ENCODE results near the gene ZNF598.
A peak's percentile ranks its signal among the peaks of the same experiment; 100 is the strongest.
"Not testable (repeated sequence)": the region's sequence is repeated elsewhere in the genome, so short reads cannot be mapped to it uniquely, and the experiment has no call there.

Gene ZNF598

DNA sequence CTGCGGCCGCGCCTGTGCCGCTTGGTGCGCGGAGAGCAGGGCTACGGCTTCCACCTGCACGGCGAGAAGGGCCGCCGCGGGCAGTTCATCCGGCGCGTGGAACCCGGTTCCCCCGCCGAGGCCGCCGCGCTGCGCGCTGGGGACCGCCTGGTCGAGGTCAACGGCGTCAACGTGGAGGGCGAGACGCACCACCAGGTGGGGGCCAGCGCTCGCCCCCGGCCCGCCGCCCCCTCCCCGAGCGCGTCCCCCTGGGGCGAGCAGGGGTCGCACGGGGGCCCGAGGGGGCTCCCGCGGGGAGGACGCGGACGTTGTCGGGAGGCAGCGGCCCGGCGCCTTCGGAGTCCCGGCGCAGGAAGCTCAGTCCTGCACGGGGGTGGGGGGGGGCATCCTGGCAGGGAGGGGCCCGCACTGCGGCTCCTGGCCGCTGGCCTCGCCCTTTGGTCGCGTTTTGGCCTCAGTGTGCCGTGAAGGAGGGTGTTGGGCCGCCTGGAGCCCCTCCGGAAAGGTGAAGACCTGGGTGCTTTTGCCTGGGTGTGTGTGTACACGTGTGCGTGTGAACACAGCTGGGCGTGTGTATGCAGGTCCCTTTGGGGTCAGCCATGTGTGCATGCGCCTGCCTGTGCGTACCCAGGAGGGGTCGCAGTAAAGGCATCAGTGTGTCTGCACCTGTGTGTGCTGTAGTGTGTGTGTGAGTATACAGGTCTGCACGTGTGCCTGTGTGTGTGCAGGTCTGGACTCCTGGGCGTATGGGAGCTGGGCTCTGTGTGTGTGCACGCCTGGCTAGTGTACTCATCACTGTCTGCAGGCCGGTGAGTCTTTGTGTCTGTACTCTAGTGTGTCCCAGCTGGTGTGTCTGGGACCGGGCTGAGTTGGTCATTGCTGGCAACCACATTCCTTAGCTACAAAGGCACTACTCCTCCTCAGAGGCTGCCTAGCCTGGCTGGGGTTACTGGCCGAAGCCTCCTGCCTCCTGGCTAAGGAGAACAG lies 17.7 kb upstream of the ZNF598 start:
- DNase-seq = no peak

DNA sequence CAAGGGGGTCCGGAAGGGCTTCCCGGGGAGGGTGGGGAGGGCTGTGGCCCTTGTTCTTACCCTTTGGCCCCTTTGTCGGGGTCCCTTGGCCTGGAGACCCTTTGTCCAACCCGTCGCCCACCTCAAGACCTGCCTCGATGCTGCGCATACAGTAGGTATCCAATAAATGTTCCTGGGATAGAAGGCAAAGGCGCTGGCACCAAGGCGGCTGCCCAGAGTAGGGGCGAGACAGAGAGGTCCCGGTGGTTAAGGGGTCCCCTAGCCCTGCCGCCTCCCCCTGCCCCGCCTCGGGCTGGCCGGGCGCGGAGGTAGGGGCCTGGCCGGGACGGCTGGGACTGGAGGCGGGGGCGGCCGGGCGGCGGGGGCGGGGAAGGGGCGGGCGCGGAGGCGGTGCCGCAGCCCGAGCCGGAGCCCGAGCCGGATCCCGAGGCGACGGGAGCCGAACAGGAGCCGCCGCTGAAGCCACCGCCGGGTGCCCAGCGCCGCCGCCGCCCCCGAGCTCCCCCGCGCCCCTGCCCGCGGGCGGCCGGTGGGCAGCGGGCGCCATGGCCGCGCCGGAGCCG lies 16.9 kb upstream of the ZNF598 start, which contains the start of gene NHERF2:
NHERF2 (plus strand) TSS at position 442 of the 563 bp plus-strand sequence; CDS start at position 546, 104 bp downstream.
- DNase-seq = no peak

DNA sequence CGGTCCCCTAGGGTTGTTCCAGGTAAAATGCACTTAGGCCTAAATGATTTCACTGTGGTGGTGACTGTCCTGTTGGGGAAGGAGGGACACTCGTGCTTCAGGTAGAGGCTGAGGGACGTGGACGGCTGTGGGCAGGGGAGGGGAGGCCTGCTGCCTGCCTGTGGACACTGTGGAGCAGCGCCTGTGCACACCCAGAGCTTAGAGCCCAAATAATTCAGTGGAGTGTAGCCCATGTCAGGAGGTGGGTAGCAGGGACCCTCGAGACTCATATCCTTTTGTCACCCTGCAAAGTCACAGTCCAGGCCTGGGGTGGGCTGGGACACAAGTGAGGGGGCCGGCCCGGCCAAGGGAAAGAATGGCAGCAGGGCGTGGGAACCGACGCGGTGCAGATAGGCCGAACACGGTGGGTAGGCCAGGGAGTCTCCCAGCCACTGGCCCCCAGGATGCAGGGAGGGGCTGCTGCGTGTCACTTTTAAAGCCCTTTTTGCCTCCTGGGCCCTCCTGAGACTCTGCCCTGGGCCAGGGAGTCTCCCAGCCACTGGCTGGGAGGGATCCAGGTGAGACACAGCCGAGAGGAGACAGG lies 16.3 kb upstream of the ZNF598 start:
- DNase-seq = no peak

DNA sequence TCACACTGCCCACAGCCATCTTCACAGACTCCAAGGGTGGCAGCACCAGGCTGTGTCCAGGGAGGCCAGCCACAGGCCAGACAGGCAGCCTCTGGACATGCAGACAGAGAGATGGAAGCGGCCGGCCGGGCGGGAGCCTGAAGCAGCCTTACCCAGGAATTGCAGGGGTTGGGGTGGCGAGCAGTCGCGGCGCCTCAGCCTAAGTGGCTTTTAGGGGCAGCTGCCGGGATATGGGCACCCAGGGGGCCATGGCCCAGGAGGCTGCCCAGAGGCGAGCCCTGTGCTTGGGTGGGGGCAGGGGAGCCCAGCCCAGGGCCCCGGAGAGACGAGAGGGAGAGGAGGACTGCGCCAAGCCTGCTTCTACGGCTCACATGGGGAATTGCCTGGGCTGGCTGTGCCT lies 15.6 kb upstream of the ZNF598 start:
- DNase-seq = no peak

DNA sequence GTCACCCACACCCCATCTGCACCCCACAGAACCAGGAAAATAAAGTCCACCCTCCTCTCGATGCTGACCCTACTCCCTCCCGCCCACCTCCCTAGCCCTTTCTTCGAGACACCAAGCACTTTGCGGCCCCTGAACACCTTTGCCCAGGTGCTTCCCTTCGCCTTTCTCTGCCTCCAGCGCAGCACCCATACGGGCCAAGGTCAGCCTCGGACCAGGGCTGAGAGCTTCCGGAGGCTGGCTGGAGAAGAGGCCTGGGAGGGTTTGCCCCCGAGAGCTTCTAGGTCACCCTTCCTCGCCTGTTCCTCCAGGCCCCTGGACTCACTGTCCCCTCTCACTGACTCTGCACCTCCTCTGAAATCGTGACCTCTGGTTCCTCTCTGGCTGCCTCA lies 14.4 kb upstream of the ZNF598 start:
- DNase-seq = no peak

DNA sequence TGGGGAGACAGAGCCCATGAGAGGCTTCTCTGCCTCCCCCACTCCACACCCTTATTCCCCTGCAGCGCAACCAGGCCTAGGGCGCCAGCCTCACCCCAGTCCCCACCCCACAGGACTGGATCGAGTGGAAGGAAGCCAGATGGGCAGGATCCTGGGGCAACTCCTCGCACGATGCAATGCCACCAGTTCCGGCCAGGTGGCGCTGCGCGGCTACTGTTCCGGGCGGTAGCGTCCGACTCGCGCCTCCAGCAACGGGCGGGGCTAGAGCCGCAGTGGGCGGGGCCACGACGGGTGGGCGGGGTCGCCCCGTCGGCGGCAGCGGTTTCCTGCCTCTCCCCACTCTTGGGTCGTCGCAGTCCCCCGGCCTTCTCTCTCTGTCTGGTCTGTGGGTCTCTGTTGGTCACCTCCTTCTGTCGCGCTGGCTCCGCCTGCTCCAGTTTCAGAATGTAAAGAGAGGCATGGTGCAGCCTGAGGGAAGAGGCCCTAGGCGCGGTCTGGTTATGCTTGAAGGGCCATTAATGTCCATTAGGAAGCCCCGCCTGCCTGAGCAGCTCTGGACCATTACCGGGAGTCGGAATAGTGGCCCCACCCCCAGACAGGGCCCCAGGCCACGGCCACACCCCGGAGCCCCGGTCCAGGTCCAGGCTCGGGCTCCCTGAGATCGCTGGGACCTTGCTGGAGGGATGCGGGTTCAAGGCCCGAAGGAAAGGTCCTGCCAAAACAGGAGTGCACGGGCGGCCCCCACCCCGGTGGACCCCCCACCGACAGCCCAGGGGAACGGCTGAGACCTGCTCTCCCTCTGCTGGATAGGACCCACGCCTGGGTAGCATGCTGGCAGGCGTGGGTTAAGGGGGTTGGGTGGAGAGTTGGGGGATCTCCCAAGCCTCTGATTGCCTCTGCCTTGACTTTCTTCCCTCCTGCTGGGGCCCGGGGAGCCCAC lies 13.7 kb upstream of the ZNF598 start:
- peak; percentile 99 for DNase-seq

DNA sequence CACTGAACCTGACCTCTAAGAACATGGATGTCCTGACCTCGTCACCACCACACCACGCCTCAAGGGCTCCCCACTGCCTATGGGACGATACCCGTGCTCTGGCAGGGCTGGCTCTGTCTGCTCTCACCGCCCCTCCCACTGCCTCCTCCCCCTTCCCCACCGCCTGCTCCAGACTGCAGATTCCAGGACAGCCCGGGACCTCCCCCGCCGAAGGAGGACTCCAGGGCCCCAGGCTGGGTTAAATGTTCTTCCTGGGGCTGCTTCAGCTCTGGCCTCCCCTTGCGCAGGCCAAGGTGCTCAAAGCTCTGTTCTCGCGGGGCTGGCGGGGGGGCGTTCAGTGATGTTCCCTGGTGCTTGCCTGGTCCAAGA lies 13.1 kb upstream of the ZNF598 start:
- no peak for DNase-seq

DNA sequence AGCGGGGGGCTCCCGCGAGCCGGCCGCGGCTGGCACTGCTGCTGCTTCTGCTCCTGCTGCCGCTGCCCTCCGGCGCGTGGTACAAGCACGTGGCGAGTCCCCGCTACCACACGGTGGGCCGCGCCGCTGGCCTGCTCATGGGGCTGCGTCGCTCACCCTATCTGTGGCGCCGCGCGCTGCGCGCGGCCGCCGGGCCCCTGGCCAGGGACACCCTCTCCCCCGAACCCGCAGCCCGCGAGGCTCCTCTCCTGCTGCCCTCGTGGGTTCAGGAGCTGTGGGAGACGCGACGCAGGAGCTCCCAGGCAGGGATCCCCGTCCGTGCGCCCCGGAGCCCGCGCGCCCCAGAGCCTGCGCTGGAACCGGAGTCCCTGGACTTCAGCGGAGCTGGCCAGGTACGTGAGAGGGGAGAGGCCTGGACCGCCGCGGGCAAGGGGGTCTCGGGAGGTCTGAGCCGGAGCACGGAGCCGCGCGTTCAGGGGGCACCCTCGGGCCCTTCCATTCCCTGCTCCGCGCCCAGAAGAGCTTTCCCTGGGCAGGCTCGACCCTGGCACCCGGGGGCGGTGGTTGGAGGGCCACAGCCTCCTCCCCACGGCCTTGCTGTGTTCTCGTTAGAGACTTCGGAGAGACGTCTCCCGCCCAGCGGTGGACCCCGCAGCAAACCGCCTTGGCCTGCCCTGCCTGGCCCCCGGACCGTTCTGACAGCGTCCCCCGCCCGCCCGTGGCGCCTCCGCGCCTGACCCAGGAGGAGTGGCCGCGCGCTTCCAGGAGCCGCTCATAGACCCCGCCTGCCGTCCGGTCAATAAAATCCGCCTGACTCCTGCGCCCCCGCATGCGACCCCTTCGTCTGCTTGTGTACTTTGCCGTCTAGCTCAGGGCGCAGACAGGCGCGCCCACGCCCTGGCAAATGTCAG lies 10.6 kb upstream of the ZNF598 start:
- DNase-seq = peak in 1 of 2 experiments; percentile 33

DNA sequence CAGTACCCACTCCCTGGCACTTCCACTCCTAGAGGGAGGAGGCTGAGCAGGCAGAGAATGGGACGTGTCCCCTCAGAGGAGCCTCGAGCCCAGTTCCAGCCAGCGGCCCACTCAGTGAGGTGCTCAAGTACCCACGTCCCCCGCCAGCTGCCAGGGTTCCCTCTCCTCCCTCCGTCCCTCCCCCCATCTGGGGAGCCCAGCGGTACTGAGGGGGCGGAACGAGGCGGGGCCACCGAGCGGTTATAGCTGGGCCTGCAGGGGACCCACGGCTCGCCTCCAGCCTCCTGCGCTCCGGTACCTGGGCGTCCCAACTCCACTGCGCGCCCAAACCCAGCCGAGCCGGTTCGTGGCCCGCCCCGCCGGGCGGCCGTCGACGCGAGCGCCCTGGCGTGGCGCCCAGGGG lies 9.9 kb upstream of the ZNF598 start, which contains the start of gene NPW:
NPW (plus strand) TSS at position 268 of the 403 bp plus-strand sequence.
- peak; percentile 50 to 62 for DNase-seq

DNA sequence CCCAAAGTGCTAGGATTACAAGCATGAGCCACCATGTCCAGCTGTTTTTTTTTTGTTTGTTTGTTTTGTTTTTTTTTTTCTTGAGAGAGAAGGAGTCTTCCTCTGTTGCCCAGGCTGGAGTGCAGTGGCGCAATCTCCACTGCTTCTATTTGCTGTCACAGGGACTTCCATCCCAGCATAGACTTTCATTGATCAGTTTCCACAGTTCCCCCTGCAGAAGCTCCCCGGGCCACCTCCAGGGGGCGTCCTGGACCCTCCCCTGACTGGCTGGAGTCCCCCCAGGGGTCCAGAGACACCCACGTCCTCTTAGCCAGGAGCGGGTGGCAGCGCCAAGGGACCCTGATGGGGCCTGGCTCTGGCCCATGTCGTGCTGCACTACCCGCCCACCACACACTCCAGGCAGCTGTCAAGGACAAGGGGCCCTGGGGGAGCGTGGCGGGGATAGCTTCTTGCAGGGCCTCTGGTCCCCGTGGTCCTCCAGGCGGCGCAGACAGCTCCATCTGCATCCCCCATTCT lies 6.8 kb upstream of the ZNF598 start:
- DNase-seq = peak; percentile 49 to 55

DNA sequence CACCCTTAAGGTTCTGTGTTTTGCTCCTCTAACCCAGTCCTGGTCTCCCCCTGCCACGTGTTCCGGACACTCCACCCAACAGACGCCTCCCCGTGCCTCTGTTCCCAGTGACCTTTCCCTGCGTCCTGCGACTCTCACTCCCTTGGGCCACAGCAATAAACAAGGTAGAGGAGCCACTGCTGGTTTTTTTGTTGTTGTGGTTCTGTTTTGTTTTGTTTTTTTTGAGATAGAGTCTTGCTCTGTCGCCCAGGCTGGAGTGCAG lies 6.3 kb upstream of the ZNF598 start:
- DNase-seq = no peak

DNA sequence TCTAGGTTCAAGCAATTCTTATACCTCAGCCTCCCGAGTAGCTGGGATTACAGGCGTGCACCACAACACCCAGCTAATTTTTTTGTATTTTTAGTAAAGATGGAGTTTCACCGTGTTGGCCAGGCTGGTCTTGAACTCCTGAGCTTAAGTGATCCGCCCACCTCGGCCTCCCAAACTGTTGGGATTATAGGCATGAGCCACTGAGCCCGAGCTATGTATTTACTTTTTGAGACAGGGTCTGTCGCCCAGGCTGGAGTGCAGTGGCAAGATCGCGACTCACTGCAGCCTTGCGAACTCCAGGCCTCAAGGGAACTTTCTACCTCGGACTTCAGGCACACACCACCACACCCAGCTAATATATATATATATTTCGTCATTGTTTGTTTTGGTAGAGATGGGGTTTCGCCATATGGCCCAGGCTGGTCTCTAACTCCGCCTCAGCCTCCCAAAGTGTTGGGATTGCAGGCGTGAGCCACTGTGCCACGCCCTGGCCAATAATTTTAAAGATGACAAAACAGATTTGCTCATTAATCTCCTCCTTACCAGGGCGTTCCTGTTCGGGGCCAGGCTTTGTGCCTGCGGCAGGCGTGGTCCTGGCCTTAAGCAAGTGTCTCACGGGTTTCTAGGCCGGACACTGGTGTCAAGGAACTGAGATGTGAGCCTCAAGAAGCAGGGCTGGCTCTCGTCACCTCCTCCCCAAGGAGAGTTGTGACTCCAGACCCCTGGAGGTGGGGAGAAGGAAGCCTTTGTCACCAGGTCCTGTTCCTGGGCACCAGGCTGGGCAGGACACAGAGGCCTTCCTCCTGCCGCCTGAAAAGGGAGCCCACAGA lies 5.7 kb upstream of the ZNF598 start:
- no peak for DNase-seq

DNA sequence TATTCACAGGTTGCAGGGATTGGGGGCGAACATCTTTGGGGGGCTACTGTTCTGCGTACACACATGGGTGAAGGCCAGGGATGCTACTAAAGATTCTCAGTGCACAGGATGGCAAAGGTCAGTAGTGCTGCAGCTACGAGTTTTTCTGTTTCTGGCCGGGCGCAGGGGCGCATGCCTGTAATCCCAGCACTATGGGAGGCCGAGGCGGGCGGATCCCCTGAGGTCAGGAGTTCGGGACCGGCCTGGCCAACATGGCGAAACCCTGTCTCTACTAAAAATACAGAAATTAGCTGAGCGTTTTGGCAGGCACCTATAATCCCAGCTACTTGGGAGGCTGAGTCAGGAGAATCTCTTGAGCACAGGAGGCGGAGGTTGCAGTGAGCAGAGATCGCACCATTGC lies 3.9 kb upstream of the ZNF598 start:
- DNase-seq = no peak

DNA sequence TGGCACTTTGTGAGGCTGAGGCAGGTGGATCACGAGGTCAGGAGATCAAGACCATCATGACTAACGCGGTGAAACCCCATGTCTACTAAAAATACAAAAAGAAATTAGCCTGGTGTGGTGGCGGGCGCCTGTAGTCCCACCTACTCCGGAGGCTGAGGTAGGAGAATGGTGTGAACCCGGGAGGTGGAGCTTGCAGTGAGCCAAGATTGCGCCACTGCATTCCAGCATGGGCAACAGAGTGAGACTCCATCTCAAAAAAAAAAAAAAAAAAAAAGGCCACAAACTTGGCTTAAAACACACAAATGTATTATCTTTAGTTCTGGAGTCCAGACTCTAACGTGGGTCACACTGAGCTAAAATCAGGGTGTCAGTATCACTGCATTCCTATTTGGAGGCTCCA lies 2.1 kb upstream of the ZNF598 start:
- DNase-seq = not testable (repeated sequence)

DNA sequence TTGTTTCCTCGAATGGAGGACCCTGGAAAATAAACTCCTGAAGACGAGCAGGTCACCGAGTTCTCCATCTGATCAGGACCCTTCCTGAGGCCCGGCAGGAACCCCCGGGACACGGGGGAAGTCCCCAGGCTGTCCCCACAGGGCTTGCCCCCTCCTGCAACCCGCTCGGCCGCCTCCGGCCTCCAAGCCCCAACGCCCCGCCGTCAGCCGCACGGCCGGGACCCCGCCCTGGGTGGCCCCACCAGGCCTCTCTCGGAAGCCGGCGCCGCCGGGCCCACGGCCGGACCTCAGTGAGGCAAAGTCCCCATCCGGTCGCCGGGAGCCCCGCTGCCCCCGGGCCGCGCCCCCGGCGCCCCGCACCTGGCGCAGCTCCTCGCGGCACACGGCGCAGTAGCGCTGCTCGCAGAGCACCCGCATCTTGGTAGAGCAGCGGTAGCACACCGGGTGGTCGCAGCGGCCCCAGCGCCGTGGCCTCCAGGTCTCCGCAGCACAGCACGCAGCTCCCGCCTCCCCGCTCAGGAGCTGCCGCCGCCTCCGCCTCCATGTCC lies 383 bp downstream of the ZNF598 start:
- peak in 1 of 2 experiments; percentile 57 for DNase-seq

DNA sequence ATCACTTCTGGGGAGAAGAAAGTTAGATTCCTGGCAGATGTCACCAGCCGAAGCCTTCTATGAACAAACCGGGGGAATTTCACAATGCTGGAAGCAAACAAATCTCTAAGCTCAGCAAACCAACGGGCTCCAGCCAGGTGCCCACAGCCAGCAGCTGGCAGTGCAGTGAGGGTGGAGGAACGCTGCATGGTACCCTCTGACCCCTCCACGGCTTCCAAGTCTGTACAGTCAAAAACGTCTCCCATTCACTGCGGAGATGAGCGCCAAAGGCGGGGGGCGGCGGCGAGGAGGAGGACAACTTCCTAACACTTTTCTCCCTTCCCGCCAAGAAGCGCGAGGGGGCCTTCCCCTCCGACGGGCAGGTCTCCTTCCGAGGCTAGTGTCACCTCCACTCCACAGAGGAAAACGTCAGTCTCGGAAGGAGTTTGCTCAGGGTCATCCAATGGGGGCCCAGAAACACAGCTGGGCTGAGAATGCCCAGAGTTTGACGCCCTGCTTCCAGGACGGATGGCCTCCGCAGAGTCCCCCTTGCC lies 924 bp downstream of the ZNF598 start:
- DNase-seq = peak; percentile 67 to 69

DNA sequence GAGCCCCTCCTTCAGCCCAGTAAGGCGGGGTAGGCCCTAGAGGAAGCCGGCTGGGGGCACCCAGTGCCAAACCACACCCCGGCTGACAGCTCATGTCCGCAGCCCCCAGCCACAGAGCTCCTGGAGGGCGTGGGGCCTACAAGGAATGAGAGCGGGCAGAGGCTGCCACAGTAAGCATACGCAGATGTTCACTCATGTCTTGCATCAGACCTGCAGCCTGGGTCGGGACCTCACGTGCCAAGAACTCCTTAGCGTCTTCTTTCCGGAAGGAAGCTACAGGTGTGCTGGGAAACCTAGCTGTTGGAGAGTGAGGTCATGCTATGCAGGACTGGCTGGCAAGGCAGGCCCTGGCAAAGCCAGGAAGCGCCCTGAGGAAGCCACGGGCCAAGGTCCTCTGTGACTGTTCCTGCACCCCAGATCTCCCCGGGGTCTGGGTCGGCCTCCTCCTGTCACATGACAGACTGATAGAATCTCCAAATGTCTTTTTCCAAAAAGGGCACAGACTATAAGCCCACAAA lies 1.6 kb downstream of the ZNF598 start:
- peak; percentile 50 to 57 for DNase-seq

DNA sequence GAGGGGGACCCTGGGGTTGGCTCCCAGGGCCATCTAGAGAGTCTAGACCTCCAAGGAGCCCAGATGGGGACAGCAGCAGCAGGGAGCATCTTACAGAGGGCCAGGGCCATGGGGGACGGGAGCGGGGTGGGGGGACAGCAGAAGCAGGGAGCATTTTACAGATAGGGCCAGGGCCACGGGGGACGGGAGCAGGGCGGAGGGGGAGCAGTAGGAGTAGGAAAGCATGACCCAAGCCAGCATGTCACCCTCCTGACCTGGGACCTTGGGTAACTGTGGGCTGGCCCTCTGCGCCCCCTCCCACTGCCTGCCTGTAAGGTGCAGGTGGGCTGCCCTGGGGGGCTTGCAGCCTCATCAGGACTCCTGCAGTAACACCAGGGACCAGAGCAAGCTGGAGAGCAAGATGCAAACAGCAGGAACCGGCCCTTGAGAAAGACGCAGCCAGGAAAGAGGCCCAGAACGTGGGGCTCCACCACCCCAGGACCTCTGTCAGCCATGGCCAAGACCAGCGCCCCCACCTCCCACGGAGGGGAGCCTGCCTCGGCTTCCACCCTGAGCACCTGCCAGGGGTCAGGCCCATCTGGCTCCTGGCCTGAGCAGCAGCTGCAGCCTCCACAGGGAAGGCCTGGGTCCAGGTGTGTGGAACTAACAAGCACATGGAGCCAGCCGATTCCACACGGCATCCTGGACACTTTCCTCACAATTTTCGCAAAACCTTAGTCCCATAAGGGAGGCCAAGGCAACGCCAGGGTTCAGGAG lies 2.4 kb downstream of the ZNF598 start:
- DNase-seq = no peak

DNA sequence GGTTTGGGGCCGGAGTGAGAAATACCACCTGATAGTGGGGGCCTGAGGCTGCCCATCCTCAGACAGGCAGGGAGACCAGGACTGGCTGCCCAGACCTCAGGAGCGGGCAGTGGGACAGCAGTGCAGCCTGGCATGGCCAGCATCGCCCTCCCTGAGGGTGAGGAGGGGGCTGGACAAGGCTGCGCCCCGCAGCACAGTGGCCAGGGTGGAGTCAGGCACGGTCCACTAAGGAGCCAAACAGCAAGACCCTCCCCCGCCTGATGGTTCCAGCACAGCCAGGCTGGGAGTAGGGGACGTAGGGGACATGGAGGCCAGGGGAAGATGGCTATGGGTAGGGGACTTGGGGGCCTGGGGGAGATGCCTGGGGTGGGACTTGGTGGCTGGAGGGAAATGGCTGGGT lies 3.3 kb downstream of the ZNF598 start:
- DNase-seq = no peak

All from activated T-cell treated with anti-CD3 and anti-CD28 coated beads, Interleukin-2, amount 50 U/mL, for 48 hours (primary cell).